GM18499 (cell line): ENCODE measurements around the gene INAFM2.

Experiments
- ATAC-seq: cut with Tn5 transposase; IDR thresholded peaks from one replicate; pipeline ENCODE4 v1.9.1; 2021; ENCODE audit warnings: moderate number of reproducible peaks; ENCODE audit not compliant: insufficient read depth, unreplicated experiment

INAFM2 gene

GRCh38 chr15:40323239-40323952 is at the start of gene INAFM2:
INAFM2 (plus strand) TSS chr15:40323692; CDS start chr15:40324056, 364 bp downstream.
- ATAC-seq: peak; percentile 78

DNA sequence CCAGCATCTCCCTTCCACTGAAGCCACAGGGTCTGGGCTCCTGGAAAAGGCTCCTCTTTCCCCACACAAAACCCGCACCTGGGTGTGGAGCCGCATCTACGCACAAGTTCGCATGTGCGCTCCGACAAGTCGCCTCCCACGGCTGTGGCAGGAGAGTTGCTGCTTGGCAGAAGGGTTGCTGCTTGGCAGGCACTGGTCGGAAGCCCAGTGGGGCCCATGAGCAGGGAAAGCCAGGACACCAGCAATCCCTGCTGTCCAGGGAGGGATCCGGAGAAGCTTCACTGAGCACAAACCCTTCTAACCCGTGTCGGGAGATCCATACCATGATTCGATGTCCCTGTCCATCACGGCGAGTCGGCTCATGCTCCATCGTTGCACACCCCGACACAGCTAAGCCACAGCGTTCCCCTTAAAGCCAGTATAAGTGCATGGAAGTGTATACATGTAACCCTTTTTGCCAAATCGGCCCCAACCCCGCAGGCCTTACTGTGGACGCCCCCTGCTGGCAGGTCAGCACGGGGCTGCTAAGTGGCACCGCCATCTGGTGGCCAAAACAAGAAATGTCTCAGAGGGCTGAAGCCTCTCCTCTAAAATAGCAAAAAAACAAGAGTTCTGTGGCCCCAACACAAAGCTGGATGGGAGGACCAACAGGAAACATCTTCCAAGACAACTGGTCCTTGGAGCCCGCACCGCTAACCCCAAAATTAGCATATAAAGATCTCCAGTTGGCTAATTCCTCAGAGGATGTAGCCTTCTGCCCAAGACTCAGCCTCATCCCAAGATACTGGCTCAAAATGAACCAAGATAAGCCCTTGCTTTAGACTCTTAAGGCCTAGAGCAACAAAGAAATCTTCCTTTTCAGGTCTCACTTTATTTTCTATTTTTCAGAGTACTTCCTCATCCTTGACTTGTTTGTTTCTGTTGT is 48.9 kb upstream of the INAFM2 start:
- ATAC-seq: no peak

DNA sequence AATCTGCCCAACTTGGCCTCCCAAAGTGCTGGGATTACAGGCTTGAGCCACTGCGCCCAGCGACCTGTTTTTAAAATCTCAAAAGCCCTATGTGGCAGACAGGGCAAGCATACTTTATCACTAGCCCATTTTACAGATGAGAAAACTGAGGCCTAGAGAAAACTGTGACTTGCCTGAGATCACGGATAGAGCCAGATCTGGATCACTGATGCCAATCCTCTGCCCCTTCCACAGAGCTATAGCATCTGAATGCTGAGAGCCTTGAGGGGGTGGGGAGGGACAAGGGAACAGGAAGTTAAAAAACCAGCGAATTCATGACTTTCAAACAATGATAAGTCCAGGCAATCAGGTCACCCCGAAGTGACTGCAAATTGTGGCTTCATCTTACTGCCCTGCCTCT is 48.0 kb upstream of the INAFM2 start:
- no peak for ATAC-seq

GRCh38 chr15:40275954-40276353 is 47.5 kb upstream of the INAFM2 start:
- no peak for ATAC-seq

- ATAC-seq: no peak
Measured at GRCh38 chr15:40276927-40277326, 46.6 kb upstream of the INAFM2 start.

DNA sequence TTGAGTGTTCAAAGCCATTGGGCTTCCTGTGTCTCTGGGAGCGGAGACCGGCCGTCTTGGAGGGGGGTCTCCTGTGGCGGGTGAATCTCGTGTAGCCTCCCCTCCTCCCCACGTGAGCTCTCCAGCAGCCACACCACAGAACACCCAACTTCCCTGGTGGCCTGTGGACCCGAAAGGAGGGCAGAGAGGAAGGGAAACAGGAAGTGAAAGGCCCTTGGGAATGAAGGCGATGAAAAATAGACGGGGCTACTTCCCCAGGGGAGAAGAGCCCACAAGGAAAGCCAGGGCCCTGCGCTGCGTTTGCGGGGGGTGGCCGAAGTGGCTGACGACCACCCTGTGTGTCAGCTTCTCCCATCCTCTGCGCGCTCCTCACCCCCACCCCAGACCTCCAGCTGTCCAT is 46.0 kb upstream of the INAFM2 start:
- ATAC-seq: no peak

GRCh38 chr15:40278026-40278425 is 45.5 kb upstream of the INAFM2 start:
- ATAC-seq: no peak

DNA sequence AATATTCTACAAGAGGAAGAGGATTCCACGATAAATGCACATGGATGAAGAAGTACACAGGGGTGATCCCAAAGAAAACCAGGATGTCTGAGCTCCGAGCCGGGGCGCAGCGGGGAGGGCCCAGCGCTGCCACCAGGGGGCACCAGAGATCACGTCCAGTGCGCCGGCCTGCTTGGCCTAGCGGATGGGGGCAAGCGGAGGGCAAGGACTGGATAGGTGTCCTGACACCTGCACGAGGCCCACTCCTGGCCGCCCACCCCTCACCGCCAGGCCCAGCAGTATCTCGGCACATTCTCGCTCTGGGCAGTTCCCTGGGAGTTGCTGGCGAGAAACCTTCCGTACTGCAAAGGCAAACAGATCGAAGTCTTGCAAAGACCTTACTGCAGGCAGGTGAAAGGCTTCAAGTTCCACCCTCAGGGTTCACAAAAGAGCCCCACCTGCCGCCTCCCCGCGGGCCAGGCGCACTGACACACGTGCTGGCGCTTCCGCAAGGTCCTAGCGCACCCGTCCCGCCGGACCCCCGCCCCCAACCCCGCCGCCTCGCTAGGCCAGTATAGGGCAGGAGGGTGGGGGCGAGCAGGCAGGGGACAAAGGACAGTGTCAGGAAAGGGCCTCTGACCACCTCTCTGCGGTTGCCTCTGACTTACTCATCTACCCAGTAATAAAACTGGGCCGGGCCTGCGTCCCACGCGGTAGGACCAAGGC is 43.9 kb upstream of the INAFM2 start:
- ATAC-seq: no peak

- no peak for ATAC-seq
Measured at GRCh38 chr15:40280260-40281056, 43.0 kb upstream of the INAFM2 start.

- no peak for ATAC-seq
Measured at GRCh38 chr15:40281057-40281800, 42.3 kb upstream of the INAFM2 start.

DNA sequence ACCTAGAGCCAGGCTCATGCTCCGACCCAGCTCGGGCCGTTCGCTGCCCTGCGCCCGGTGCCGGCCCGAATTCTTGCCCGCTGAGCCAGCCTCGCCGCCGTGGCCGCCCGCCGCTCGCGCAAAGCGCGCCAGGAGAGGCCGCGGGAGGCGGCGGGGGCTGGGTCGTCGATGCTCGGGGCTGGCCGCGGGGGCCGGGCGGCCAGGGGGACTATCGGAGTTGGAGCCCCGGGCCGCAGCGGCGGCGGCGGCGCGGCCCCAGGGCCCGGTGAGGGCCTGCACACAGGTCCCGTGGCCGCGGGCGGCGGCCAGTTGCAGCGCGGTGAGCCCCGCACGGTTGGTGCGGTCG is 41.7 kb upstream of the INAFM2 start:
- no peak for ATAC-seq

GRCh38 chr15:40282147-40282868 is 41.2 kb upstream of the INAFM2 start:
- no peak for ATAC-seq

GRCh38 chr15:40282869-40283614 is 40.5 kb upstream of the INAFM2 start, which contains the start of gene ANKRD63:
ANKRD63 (minus strand) TSS chr15:40283064; CDS start chr15:40282586, 478 bp downstream.
- ATAC-seq: no peak

- ATAC-seq: no peak
Measured at GRCh38 chr15:40283615-40284300, 39.7 kb upstream of the INAFM2 start.

DNA sequence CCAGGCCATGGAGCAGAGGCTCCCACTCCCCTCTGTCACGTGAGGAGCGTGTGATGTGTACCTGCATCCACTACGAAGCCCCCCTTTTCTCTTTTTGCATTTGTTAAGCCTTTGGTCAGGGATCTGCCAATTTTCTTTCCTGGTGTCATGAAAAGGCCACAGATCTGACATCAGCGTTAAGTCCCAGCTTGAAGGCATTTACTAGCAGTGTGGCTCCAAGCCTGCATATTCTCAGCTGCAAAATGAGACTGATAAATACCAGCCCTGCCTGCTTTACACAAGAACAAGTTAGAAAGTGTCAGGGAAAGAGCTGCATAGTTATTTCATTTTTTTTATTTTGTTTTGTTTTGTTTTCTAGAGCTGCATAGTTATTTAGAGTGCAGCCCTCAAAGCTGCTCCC is 38.3 kb upstream of the INAFM2 start:
- ATAC-seq: no peak

DNA sequence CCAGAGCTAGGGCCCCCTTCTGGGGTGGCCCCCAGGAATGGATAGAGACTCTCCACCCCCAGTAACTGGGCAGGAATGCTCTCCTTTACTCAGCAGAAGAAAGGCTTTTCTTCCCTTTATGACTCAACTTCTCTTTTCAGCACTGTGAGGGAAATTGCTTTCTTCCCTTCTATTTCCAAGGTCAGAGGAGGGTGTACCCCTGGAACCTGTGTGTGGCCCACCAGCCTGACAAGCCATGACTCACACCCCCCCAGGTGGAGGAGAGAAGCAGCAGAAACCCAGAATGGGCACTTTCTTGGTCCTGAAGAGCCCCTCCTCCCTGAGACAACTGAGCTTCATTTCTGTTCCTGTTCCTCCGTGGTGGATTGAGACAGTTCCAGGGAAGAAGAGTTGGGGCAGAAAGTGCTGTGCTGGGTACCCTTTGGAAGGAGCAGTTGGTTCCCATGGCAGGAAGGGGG is 37.9 kb upstream of the INAFM2 start:
- no peak for ATAC-seq

GRCh38 chr15:40286061-40286532 is 37.4 kb upstream of the INAFM2 start:
- ATAC-seq: no peak
